Karpas-422 (cell line): ENCODE data around the gene ABHD16A. TPM values are rescaled to one million over a fixed set of nuclear protein-coding genes. Genes with fewer than 3 reads are reported as not detected.

Experiments used
- DNase-seq: peaks from one replicate; pipeline ENCODE4 v3.0.0-alpha.2; 2015
- H2AFZ ChIP-seq: fragments of 200-600 bp; sonication (generic); 2 replicates; pipeline ENCODE4 v1.6.1; 2014; ENCODE audit warnings: antibody characterized with exemption, low read length, mixed read lengths
- H3K27ac ChIP-seq: fragments of 200-600 bp; sonication (generic); 2 replicates; pipeline ENCODE4 v1.5.1; 2014; ENCODE audit warnings: mild to moderate bottlenecking, low read length, moderate library complexity
- H3K27me3 ChIP-seq: fragments of 200-600 bp; sonication (generic); 2 replicates; pipeline ENCODE4 v1.6.1; 2014; ENCODE audit warnings: low read length, mixed read lengths
- H3K36me3 ChIP-seq: fragments of 200-600 bp; sonication (generic); 2 replicates; pipeline ENCODE4 v1.6.1; 2014; ENCODE audit warnings: low read length, mixed read lengths; ENCODE audit not compliant: insufficient read depth
- H3K4me1 ChIP-seq: fragments of 200-600 bp; sonication (generic); 2 replicates; pipeline ENCODE4 v1.6.1; 2014; ENCODE audit warnings: mild to moderate bottlenecking, low read length, mixed read lengths
- H3K4me2 ChIP-seq: fragments of 200-600 bp; sonication (generic); 2 replicates; pipeline ENCODE4 v1.6.1; 2014; ENCODE audit warnings: low read length, low read depth, mild to moderate bottlenecking; ENCODE audit not compliant: poor library complexity, severe bottlenecking
- H3K4me3 ChIP-seq: fragments of 200-600 bp; sonication (generic); 2 replicates; pipeline ENCODE4 v1.5.1; 2014; ENCODE audit warnings: mild to moderate bottlenecking, antibody characterized with exemption, low read length, mixed read lengths
- H3K79me2 ChIP-seq: fragments of 200-600 bp; sonication (generic); 2 replicates; pipeline ENCODE4 v1.6.1; 2014; ENCODE audit warnings: mild to moderate bottlenecking, low read length, mixed read lengths
- H3K9ac ChIP-seq: fragments of 200-600 bp; sonication (generic); 2 replicates; pipeline ENCODE4 v1.6.0; 2014; ENCODE audit warnings: low read length
- H3K9me2 ChIP-seq: fragments of 200-600 bp; sonication (generic), shearing (Covaris generic); replicated peaks from 2 replicates; pipeline ENCODE4 v1.6.0; 2014; ENCODE audit warnings: mild to moderate bottlenecking, low read length, moderate library complexity; ENCODE audit not compliant: insufficient read depth
- H3K9me3 ChIP-seq: fragments of 300-700, 200-600 bp; sonication (generic); 2 replicates; pipeline ENCODE4 v1.6.1; 2014; ENCODE audit warnings: low read length, mixed read lengths
- H4K20me1 ChIP-seq: fragments of 200-600 bp; sonication (generic); 2 replicates; pipeline ENCODE4 v1.6.1; 2014; ENCODE audit warnings: mild to moderate bottlenecking, antibody characterized with exemption, low read length, low read depth; ENCODE audit not compliant: insufficient read depth
- total RNA-seq: library from RNA; depleted of rRNA; stranded (reverse); fragments of >200 nt; shearing (Covaris generic); gene quantifications from 2 replicates; pipeline ENCODE4 v1.2.3, GENCODE V29; 2014; ENCODE audit warnings: low replicate concordance

Gene ABHD16A
- total RNA-seq, 1 experiment from 2014 or later, result 55.6 TPM

DNA sequence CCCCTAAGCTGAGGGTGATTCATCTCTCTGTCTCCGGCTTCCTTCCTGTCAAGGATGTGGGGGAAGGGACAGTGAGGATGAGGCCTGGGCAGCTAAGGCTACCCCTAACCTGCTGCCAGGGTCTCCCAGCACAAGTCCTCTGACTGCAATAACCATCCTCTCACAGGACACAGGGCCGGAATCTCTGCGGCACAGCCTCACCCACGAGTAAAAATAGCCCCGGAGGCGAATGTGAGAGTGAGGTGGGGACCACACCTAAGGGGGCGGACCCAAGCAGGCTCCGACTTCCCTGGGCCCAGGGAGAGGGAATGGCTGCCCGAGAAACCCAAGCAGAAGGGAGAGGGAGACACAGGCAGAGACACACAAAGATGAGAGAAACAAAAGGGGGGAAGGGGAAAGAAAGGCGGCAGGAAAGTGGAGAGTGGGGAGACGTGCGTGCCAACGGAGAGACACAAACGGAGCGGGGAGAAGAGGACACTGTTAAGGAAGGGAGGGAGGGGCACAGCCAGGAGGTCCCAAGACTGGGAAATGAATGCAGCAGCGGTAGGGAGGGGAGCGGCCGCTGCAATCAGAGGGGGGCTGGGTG, 31.8 kb upstream of the ABHD16A start:
- Histone ChIP-seq H3K27ac (peak overlapping the region; percentile 90), H2AFZ (no peak overlapping the region), H3K4me1 (peaks cover 47% of the 10 kb centered on the region), H3K9me2 (no peaks in the 10 kb centered on the region), H3K4me3 (peak overlapping the region; percentile 95), H3K9me3 (no peaks in the 10 kb centered on the region), H3K4me2 (peak overlapping the region; percentile 89), H3K9ac (peak overlapping the region; percentile 97), H3K36me3 (peaks cover 26% of the 10 kb centered on the region), H3K79me2 (peaks cover 35% of the 10 kb centered on the region), H4K20me1 (no peaks in the 10 kb centered on the region), H3K27me3 (no peaks in the 10 kb centered on the region)
- DNase-seq, result peak; percentile 73

DNA sequence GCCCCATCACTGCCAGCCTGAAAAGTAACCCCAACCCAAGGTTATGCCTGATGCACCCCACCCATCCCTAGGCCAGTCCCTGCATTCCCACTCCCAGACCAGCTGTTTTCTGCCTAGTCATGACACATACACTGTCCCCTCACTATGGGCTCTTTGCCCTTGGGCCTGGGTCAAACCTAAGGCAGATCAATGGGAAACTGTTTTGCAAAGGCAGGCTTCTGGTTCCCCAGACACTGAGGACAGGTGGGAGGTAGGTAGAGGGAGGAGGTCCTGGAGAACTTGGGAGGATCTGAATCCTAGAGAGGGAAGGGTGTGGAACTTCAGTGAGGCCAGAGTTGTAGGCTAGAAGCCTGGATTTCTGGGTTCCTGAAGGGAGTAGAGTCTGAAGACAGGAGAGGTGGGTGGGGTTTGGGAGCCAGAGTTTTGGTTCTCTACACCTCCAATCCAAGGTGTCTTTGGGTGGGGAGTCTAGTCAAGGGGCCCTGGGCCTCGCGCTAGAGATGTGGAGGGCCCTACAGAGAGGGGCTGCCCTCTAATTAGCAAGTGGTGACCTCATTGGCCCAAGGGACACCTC, 31.2 kb upstream of the ABHD16A start:
- DNase-seq, result no peak
- H2AFZ ChIP-seq, result no peak overlapping the region
- H3K9me3 ChIP-seq, result no peaks in the 10 kb centered on the region
- no peaks in the 10 kb centered on the region for H3K27me3 ChIP-seq
- H3K27ac ChIP-seq, result peak overlapping the region; percentile 90
- peaks cover 35% of the 10 kb centered on the region for H3K79me2 ChIP-seq
- H3K4me2 ChIP-seq, result peak overlapping the region; percentile 89
- H3K4me1 ChIP-seq, result peaks cover 51% of the 10 kb centered on the region
- peaks cover 26% of the 10 kb centered on the region for H3K36me3 ChIP-seq
- no peaks in the 10 kb centered on the region for H4K20me1 ChIP-seq
- H3K4me3 ChIP-seq, result peak overlapping the region; percentile 95
- peak overlapping the region; percentile 97 for H3K9ac ChIP-seq
- H3K9me2 ChIP-seq, result no peaks in the 10 kb centered on the region

DNA sequence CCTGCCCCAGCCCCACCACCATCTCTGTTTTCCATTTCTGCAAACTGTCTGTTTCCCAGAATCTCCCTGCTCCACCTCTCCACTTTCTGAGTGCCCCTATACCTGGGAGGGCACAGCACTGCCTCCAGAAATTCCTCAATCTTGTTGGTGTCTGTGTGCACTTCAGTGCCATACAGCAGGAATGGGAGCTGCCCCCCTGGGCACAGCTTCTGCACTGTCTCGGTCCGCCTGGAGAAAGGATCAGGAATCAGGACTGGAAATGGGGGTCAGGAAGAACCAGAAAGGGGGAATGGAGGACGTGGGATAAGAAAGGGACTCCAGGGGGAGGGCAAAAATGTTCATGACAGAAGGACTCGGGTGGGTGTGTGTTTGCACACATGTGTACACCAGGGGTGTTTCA, 30.6 kb upstream of the ABHD16A start:
- peak overlapping the region; percentile 95; the same call in 1 of the 2 replicates for H3K4me3 ChIP-seq
- peak overlapping the region; percentile 90 for H3K27ac ChIP-seq

DNA sequence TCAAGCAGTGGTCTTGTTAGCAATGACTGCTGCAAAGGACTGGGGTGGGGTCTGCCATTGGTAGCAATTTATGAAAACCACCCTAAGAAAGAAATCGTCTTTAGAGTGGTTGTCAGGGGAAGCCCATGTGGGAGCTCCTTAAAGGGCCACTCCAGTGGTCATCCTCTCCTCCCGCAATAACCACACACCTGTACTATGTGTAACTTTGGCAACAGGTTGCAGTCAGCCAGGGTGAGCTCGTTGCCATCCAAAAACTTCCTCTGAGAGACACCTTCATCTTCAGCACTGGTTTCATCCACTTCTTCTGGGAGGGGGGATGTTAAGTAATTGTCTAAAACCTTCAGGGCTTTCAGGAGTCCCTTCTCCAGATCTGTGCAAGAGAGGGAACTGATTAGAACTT, 28.9 kb upstream of the ABHD16A start:
- Histone ChIP-seq H4K20me1 (no peaks in the 10 kb centered on the region), H3K36me3 (peaks cover 26% of the 10 kb centered on the region), H3K9me3 (no peaks in the 10 kb centered on the region), H2AFZ (no peak overlapping the region), H3K27me3 (no peaks in the 10 kb centered on the region), H3K4me1 (peaks cover 51% of the 10 kb centered on the region), H3K4me3 (no peak overlapping the region), H3K4me2 (no peak overlapping the region), H3K27ac (no peak overlapping the region), H3K9me2 (no peaks in the 10 kb centered on the region), H3K9ac (no peak overlapping the region), H3K79me2 (peaks cover 35% of the 10 kb centered on the region)
- DNase-seq, result no peak

More for the DNA sequence above, 30.6 kb upstream of the ABHD16A start:
- H3K9me2 ChIP-seq, result no peaks in the 10 kb centered on the region
- no peak overlapping the region for H2AFZ ChIP-seq
- no peak for DNase-seq
- H3K27me3 ChIP-seq, result no peaks in the 10 kb centered on the region
- H4K20me1 ChIP-seq, result no peaks in the 10 kb centered on the region
- peak overlapping the region; percentile 97; the same call in 1 of the 2 replicates for H3K9ac ChIP-seq
- H3K36me3 ChIP-seq, result peaks cover 26% of the 10 kb centered on the region
- H3K4me2 ChIP-seq, result no peak overlapping the region
- peaks cover 35% of the 10 kb centered on the region for H3K79me2 ChIP-seq
- no peaks in the 10 kb centered on the region for H3K9me3 ChIP-seq
- H3K4me1 ChIP-seq, result peaks cover 51% of the 10 kb centered on the region

DNA sequence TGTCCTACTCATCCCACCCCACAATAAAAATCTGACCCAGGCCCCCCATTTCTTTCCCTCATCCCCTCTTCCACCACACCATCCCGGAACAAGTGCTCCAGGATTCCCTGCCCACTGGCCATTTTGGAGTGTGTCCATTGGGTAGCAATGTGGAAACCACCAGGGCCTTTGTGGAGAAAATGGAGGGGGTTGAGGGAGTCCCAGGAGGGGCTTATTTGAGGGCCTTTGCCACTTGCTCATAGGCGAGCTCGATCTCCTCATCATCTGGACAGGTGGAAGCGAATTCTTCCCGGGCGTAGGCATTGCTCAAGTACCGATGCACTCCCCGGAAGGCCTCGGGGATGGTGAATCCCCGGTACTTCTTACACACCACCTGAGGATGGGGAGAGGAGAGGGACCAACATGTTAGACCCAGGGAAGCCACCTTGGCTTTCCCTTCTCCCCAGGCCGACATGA, 27.5 kb upstream of the ABHD16A start:
- Histone ChIP-seq H4K20me1 (no peaks in the 10 kb centered on the region), H3K9ac (no peak overlapping the region), H3K4me3 (no peak overlapping the region), H3K27ac (no peak overlapping the region), H3K4me1 (peaks cover 50% of the 10 kb centered on the region), H3K9me3 (no peaks in the 10 kb centered on the region), H3K4me2 (no peak overlapping the region), H3K27me3 (no peaks in the 10 kb centered on the region), H3K79me2 (peaks cover 22% of the 10 kb centered on the region), H2AFZ (no peak overlapping the region), H3K9me2 (no peaks in the 10 kb centered on the region), H3K36me3 (peaks cover 26% of the 10 kb centered on the region)
- DNase-seq, result no peak

DNA sequence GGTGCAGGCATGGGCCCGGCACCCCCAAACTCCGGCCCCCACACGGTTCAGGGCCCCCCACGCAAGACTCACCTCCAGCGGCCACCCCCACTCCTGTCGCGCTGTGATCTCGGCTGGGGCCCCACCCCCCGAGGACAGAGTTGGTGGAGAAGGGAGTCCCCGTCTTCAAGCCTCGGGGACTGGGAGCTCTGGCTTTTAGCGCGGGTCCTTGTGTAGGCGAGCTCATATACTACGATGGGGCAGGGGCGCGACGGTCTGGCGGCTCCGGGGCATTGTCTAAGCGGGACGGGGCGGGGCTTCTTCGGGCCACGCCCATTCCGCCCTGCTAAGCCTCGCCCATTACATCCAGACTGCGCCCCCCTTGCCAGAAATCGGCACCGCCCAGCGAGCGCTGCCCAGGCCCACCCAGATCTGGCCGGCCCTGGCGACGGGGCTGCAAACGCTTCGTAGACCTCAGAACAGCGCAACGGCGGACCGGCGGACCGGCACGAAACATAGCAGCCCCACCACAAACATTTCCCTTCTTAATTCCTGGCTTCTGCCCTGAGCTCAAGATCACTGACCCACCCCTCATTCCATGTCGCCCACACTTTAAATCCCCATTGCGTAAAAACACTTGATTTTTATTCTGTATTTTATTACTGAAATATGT, 27.0 kb upstream of the ABHD16A start:
- no peaks in the 10 kb centered on the region for H3K9me2 ChIP-seq
- H3K79me2 ChIP-seq, result peaks cover 16% of the 10 kb centered on the region
- H3K4me1 ChIP-seq, result peaks cover 50% of the 10 kb centered on the region
- H4K20me1 ChIP-seq, result no peaks in the 10 kb centered on the region
- no peaks in the 10 kb centered on the region for H3K27me3 ChIP-seq
- H3K4me3 ChIP-seq, result peak overlapping the region; percentile 72
- peak overlapping the region; percentile 71 for H3K9ac ChIP-seq
- no peak overlapping the region for H3K27ac ChIP-seq
- peak overlapping the region; percentile 92 for H3K4me2 ChIP-seq
- peaks cover 26% of the 10 kb centered on the region for H3K36me3 ChIP-seq
- no peaks in the 10 kb centered on the region for H3K9me3 ChIP-seq
- peak overlapping the region; percentile 25; the same call in 1 of the 2 replicates for H2AFZ ChIP-seq
- DNase-seq, result peak; percentile 91

DNA sequence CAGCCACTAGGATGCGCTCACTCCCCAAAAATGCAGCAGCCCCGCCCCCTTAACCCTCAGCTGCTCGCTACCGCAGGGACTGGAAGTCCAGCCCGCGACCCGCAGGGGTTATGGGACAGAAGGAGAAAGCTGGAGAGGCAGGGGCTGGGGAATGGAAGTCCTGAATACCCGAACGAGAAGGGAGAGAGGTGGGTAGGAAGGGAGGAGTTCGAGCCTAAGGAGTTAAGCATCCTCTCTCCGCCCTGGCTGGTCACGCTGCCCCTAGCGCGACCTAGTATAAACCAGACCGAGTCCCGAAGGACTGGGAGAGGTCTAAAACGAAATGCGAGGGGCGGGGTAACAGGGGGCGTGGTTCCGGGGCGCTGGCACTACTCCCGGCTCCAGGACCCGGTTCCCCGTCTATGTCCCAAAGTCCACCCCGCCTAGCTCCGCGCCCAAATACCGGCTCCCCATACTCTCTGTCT, 26.4 kb upstream of the ABHD16A start:
- Histone ChIP-seq H3K4me2 (peak overlapping the region; percentile 92), H3K9me3 (no peaks in the 10 kb centered on the region), H2AFZ (peak overlapping the region; percentile 25; the same call in 1 of the 2 replicates), H3K27me3 (no peaks in the 10 kb centered on the region), H3K27ac (no peak overlapping the region), H3K4me1 (peaks cover 46% of the 10 kb centered on the region), H3K36me3 (peaks cover 26% of the 10 kb centered on the region), H3K4me3 (peak overlapping the region; percentile 72), H4K20me1 (no peaks in the 10 kb centered on the region), H3K9ac (peak overlapping the region; percentile 71), H3K79me2 (peaks cover 10% of the 10 kb centered on the region), H3K9me2 (no peaks in the 10 kb centered on the region)
- peak; percentile 95 for DNase-seq
